DMS 273 treated with DMSO at 0.1 percent for 48 hours (cell line): ENCODE data around the gene EEPD1.

Experiments
- DNase-seq: peaks from one replicate; lab custom pipeline; 2025; lab: John Stamatoyannopoulos, UW

The EEPD1 gene

DNA sequence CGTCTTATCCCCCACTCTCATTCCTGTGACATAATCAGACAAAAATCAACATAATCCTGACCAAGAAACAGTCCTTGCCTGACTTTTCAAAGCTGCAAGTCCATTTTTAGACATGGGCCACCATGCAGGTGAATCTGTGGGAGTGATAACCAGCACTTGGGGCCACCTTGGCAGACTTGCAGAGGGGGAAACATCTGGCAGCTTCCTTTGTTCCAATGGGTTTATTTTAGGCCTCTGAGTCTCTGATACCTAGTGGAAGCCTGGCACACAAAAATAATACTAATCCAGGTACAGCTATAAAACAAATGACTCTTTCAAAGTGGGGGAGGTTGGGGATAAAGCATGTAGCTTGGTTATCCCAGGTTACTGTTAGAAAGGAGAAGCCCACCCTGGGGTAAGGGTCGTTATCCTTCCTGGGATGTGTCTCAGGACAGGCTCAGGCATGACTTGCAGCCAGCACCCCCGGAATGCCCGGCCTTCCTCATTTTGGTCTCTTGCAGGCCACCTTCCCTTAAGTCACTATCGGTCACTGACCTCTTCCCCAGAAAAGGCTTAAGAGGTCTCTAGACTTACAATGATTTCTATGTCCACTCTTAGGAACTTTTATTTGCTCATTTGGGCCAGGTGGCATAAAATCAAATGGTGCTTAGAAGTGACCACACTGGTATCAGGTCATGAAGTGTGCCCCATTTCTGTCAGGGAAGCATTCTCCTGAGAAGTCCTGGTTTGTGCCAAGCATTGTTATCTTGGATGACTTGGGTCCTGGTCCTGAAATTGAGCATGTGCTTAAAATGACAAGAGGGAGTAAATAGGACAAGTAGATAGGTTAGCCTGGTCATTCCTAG lies 37.6 kb downstream of the EEPD1 start:
- DNase-seq = no peak

DNA sequence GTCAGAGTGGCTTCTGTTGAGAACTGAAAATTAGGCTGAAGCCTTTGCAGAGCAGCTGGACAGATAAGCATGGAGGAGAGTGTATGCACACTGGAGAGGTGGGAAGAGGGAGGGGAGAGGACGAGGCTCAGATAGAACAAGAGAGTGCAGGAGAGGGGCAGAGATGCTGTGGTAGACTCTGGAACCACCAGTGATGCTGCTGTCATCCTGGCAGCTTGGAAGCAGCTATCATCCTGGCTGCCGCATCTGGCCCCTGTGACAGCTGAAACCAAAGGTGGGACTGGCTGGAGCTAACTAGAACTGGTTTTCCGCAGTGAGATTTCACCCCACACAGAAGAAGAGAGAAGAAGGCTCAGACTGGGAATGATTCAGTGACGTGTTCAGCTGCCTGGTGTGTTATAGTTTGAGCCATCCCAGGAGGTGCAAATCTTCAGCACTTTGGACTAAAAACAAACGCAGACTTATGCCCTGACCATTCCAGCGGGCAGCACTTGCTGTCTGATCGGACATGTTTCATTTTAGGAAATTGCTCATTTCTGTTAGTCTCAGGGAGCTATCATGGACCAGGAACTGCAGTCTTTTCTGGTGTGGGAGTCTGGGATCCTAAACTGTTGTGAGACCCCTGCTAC lies 38.4 kb downstream of the EEPD1 start:
- DNase-seq = no peak

DNA sequence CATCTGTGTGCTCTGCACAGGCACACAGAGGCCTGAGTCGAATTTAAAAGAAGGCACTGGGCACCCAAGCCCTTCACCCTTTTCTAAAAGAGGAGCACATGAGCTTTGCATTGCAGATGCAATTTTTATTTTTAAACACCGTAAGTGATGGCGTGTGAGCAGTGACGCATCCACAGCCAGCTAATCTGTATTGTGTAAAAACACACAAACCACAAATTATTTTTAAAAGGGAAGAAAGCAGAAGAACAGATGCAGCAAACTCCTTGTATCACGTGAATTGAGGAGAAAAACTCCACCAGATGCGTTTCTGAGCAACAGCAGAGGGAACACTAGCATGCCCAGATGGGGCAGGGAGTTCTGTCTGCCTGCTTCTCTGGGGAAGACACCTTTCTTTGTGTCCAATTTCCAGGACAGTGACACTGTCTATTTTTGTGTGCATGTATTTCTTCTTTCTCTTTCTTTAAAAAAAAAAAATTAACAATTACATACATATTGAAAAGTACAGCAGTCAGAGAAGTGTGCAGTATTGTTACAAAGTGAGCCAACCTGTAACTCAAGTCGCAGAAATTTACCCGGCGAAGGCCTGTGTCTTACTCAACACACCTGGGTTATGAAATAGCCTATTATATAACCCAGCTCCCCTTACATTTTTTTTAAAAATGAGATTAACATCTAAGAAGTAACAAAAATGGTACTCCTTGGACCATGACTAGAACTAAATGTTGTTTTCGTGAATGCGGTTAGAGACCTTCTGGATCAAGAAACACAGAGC lies 39.2 kb downstream of the EEPD1 start:
- DNase-seq = peak; percentile 41

DNA sequence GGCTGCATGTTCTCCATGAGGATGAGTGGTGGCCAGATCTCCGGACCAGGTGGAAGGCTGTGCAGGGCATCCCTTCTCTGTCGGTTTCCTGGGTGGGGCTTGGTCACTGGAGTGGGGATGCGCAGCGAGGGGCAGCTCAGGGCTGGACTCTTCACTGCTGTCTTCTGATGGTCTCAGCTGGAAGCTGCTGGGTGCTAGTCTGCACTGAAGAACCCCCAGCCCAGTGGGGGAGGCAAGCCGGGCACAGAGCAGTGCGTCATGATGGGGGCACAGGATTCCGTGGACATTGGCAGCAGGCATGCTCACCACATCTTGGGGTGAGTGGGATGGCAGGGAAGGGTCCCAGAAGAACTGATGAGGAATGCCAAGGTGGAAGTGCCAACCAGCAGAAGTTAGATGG lies 39.8 kb downstream of the EEPD1 start:
- DNase-seq = no peak

DNA sequence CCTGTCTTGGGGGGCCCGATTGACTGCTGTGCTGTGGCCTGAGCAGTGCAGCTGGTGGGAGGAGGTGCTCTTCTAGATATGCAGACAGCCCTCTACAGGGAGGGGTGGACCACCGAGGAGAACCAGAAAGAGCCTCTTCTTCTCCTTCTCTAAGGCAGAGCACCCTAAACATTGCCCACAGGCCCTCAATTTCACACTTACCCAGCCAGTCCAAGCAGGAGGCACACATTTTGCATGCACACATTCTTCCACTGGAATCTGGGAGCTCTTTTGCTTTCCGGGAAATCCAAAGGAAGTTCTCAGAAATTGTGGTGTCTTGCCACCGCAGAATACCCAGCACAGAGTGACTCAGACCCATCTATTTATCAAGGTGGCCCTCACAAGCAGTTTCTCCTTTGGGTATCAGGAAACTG lies 45.8 kb downstream of the EEPD1 start:
- no peak for DNase-seq

DNA sequence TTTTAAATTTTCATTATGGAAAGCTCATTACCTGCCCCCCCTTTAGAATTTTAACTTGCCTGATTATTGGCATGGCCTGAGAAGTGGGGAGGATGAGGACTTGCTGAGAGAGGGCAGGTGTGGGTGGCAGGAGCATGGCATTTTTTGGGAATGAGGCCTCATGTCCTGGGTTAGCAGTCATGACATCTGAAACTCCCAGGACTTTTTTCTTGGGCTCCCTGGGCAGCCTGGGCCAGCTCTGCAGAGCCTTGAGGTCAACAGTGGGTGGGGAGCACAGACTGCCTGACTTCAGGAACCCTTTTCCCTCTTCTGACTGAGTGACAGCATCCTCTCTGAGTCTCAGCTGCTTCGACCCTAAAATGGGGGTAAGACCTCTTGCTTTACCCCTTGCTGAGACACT lies 46.3 kb downstream of the EEPD1 start:
- DNase-seq = no peak

DNA sequence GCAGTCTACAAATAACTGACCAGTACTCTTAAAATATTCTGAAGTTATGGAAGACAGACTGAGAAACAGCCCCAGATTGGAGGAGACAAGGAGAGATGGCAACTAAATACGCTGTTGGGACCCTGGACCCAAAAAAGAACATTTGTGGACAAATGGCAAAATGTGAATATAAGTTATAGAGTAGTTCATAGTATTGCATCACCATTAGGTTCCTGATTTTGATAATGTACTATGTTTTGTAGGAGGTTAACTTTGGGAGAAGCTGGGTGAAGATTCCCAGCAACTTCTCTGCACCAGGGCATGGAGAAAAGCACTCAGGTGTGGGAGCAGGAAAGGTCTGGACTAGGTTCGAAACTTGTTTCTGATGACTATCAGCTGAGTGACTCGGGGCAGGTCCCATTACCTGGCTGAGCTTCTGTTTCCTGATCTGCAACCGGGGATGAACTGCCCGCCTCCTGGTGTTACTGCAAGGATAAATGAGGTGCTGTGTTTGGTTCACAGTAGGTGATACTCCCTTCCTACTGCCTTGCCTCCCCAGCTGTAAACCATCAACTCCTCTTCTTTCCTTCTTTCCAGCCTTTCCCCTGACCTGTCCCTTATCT lies 48.2 kb downstream of the EEPD1 start:
- DNase-seq = no peak

DNA sequence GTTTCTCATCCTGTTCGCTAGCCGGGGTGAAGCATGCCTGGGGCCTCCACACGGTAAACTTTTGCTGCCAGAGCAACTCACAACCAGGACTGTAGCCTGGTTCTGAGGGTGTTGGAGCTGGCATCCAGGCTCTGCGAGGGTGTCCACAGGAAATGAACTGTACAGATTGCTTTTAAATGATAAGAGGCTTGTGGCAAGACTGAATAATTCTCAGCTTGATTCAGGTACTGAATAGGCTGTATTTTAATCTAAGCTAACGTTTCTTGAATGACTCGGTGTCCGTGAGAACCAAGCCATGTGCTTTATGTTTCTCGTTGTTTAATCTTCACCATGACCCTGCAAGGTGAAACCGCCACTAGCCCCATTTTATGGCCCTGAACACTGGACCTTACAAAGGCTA lies 49.3 kb downstream of the EEPD1 start:
- DNase-seq = no peak

DNA sequence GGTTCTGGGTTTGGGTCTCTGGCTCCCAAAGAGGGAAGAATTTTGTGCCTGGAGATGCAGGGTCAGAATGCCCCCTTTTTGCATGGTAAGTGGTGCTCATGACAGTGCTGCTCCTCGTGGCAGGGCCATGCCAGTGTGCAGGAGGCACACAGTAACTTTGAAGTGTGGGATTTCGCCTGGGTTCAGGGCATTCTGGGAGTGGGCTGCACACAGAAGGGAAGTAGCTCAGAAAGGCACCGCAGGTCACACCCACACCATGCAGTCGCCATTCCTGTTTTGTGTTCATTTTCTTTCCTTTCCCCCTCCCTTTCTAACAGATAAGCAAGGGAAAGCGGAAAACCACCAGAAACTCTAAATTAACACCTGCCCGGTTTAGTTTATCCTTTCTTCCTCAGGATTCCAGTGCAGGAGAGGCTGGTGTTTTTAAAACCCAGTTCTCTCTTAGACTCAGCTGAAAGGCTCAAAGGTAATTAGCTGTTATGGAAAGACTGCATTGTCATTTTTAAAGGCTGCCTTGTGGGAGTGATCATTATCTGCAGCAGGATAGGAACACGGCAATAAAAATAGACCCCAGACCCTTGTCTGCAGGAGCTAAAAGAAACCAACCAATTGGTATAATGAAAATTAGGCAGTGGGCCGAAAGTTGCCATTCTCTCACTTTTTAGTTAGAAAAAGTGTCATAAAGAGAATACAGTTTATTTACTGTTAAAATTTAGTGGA lies 50.2 kb downstream of the EEPD1 start:
- DNase-seq = no peak

DNA sequence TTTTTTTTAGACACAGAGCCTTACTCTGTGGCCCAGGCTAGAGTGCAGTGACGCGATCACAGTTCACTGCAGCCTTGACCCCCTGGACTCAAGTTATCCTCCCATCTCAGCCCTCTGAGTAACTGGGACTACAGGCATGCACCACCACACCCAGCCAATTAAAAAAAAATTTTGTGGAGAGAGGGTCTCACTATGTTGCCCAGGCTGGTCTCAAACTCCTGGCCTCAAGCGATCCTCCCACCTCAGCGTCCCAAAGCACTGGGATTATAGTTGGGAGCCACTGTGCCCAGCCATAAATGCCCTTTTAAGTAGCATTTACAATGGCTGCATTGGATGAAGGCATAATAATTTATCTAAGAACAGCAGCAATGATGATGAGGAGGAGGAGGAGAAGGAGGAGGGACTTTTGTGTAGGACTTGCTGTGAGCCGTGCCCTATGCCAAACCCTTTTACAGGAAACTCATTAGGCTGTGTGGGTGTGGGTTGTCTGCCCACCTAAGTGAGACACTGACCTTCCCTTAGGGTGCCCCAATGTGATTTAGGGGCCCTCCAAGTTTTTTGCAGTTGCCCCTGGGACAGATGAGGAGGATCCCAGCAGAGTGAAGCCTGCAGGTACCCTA lies 51.1 kb downstream of the EEPD1 start:
- DNase-seq = no peak

DNA sequence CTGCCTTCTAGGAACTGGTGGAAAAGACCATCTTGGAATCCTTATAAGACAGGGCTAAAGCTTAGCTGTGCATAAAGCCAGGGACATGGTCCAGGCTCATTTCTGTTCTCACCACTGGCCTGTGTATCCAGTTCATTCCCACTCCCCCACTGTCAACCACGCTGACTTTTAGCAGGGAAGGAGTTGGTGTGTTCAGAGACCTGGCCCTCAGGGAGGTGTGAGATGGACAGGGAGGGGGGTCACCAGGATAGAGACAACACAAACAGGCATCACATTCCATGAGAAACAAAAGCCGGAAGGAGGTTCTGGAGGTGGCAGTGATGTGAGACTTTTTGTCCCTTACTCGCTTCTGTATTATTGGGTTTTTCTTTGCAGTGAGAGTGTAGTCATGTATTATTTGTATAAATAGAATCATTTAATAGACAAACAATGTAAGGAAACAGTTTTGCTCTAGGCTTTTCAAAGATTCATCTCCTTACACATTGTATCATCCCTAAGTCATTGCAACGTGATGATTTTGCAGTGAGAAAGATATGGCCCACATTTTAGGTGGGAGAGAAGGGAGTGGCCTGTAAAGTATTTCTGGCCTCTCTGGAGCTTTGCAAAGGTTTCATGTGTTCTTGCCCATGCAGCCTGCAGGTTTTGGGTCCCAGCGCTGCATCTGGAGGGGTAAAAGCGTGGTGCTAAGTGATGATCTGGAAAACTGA lies 52.0 kb downstream of the EEPD1 start:
- no peak for DNase-seq

DNA sequence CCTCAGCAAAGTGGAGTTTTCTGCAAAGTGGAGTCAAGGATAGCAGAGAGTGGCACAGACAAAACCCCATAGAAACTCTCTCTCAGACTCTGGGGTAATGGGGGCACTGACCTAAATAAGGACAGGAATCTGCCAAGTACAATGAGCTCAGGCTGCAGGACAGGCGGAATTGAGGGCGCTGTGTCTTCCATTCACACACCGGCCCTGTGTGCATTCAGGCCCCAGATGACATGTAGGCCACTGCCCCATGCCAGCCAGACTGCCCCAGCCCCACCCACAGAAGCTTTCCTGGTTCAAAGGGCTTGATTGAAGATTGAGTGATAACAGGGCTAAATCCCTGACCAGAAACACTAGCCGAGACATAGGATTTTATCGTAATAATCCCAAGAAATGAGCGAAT lies 52.7 kb downstream of the EEPD1 start:
- no peak for DNase-seq

DNA sequence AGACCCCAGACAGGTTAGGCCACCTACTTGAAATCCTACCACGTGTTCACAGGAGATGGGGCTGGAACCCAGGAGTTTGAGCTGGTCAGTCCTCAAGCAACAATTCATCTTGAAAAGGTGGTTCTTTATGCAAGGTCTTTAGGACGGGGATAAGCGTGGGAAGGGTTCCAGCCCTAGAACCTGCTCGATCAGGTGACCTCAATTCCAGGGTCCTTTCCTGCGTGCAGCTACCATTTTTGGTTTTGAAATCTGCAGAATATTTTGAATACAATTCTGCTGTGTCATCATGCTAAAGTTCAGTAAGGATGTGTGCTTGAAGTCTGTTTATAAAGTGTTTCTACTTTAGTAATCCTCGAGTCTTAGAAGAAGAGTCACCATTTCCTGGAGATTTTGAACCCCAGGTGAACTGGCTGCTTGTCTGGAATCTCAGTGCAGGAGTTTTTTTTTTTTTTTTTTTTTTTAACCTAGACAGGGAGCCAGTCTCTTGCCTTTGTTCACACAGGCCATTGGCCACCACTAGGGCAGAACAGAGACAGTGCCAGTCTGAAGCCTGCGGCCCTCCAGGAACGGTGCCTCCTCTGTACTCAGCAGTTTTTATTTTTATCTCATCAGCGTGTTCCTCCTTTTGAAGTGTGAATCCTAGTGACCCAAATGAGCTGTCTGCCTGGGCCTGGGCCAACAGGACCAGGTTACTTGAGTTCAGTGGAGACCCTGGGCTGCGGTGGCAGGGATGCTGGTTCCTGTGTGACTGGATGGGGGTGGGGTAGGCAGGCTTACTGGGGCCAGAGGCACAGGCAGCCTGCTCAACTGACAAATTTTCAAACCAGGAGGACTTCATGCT lies 54.6 kb downstream of the EEPD1 start:
- DNase-seq = no peak

DNA sequence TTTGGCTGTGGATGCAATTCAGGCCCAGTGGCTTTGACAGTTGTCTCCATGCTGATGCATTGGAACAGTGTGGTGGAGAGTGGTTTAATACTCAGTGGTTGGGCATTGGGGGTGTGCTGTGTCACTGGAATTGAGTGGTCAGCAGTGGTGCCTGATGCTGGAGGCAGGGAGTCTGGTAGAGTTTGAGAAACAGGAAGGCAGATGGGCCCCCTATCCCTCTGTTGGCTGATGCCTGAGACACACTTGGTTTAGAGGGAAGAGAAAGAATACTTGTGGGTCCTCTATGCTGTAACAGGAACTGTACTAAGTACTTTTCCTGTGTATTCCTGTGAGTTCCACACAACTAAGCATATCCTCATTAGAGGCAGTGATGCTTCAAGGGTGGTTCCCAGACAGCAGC lies 55.4 kb downstream of the EEPD1 start:
- no peak for DNase-seq

DNA sequence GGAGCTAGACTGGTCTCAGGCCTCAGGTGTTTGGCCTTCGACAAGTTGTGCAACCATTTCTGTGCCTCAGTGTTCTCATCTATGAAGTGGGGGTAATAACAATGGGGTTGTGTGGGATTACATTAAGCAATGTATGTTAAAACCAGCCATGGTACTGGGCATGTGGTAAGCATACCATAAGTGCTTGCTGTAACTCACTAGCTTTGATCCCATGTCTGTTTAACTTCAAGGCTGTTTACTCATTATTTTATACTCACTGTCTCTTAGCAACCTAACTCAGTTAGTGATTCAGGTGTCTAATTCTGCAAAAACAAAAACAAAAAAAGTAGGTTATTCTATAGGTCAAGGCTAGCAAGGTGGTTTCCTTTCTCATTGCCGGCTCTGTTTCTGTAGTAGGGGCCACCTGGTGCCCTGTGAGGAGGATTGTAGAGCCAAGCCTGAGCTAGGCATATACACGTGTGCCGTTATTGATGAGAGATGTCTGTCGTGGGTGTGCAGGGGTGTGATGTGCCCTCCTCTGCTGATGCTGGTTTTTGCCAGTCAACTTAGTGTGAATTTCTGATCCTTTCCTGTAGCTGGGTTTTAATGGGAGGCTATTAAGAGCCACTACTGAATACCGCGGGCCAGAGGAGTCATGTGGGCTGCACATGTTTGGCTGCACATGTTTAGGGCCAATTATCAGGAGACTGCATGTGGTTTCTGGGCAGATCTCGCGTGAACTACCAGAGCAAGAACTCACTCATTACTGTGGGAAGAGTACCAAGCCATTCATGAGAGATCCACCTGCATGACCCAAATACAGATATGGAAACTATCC lies 56.2 kb downstream of the EEPD1 start:
- DNase-seq = no peak

DNA sequence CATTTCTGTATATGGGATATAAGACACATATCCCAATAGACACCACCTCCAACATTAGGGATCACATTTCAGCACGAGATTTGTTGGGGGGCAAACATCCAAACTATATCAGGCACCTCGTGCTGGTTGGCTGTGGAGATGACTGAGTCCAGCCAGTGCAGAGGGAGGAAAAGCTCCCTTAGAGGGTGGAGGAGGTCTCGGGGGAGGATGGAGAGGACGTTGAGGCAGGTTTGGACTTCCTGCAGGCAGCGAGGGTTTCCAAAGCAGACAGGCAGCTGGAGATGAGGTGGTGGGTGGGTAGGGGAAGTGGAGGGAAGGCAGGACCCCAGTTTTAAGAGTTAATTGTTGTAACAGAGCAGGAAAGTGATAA lies 56.7 kb downstream of the EEPD1 start:
- DNase-seq = no peak

DNA sequence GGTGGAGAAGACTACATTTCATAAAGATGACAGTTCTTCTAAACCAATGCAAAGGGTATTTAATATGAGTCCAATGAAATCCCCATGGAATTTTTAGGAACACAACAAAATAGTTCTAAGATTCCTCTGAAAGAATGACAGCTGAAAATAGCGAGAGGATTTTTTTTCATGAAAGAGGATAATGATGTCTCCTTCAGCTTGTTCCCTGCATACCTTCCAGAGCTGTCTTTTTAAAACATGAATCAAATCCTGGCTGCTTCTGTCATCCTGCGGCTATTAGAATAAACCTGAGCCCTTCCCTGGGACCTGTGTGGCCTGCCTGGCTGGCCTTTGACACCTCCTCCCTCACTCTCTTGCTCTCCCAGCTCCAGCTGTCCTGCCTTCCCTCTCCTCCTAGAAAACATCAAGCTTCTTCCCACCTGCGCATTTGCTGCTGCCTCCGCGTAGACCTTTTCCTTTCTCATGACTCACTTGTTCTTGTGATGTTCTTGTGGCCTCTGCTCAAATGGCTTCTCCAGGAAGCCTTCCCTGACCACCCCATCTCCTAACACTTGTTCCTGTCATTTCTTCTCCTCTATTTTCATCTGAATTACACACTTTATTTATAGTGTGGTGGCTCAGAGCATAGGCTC lies 57.4 kb downstream of the EEPD1 start:
- DNase-seq = no peak

DNA sequence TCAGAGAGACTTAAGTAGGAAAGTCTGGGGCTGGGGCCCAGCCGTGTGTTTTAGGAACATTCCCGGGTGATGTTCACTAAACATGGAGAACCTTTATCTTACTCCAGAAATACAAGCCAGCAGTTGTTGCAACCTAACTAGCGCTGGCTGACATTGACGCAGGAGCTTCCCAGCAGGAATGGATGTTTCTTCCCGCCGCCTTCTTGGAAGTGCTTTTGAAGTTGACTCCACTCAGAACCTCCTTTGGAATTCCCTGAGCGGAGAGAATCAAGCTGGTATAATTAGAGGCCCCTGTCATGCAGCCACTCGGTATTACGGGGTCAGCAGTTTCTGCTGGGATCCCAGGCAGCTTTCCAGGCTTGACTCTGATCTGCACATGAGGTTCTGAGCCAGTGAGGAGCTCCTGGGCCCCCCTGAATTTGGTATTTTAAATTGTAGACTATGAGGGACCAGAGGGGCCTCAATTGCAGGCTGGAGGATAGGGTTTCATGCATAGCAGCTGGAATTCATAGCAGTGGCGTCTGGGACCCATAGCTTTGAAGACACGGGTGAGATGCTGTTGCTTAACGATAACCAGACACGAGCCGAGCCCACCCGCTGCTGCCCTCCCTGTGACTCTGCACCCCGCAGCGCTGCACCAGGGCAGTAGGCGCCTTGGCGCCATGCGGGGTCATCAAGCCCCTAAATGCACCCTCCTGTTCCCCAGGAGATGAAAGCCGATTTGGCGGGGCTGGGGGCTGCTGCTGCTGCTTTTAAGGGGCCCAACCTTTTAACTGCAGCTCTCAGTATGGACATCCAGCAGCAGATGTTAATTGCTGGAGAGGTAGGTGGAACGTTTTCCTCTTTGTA lies 61.8 kb downstream of the EEPD1 start:
- no peak for DNase-seq
